ENCODE results near the gene MAML3. TPM values are rescaled to one million over a fixed set of nuclear protein-coding genes. Genes with fewer than 3 reads are reported as not detected.
A peak's percentile ranks its signal among the peaks of the same experiment; 100 is the strongest.

Gene MAML3
- total and polyA plus RNA-seq, 5 donors from 2014 or later = 0.11 to 1.1 (median 0.16) TPM; not detected in 1

GRCh38 chr4:140154572-140154891 is 548 bp upstream of the MAML3 start:
- no peaks in the 10 kb centered on the region for H3K36me3 Mint-ChIP-seq
- peaks cover 9% of the 10 kb centered on the region for H3K27me3 ChIP-seq (ENCODE audit: control insufficient read depth, insufficient read depth, low read length)
- H3K27me3 Mint-ChIP-seq = peaks cover 63% of the 10 kb centered on the region
- H3K27ac Mint-ChIP-seq = peak overlapping the region in 2 of 3 donors; percentile 89
- H3K27ac ChIP-seq (ENCODE audit: insufficient read depth, low read length, poor library complexity, severe bottlenecking) = peak overlapping the region; percentile 23
- H3K4me1 ChIP-seq (ENCODE audit: control insufficient read depth, insufficient read depth, low read length, poor library complexity, severe bottlenecking) = peaks cover 47% of the 10 kb centered on the region
- peaks cover 0 to 4% (median 0%) of the 10 kb centered on the region in 7 donors for H3K9me3 Mint-ChIP-seq
- H3K36me3 ChIP-seq (ENCODE audit: control insufficient read depth, insufficient read depth, low read length) = no peaks in the 10 kb centered on the region
- peaks cover 0 to 2% of the 10 kb centered on the region in 2 experiments for H3K9me3 ChIP-seq (ENCODE audit: control insufficient read depth in 2 of 2, low read length in 2 of 2)
- peaks cover 6 to 38% (median 23%) of the 10 kb centered on the region in 4 donors for H3K4me1 Mint-ChIP-seq
- H3K4me3 Mint-ChIP-seq = peak overlapping the region; percentile 92 to 96 (median 93)
- ATAC-seq (ENCODE audit: low read depth in 2 of 2) (no peak), DNase-seq (no peak)
- H3K4me3 ChIP-seq (ENCODE audit: low read depth, low read length) = peak overlapping the region; percentile 41

DNA sequence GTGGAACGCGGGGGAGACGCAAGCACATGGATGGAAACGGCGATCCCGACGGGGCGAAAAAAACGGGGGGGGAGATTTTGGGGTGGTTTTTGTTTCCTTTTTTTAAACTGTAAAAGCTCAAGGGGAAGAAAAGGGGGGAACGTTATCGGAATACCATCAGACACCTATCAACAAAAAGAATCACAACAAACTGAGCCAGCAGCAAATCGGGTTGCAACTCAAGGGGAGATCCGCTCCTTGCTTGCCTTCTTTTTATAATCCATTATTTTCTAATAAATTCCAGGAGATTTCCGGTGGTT is 616 bp downstream of the MAML3 start:
- ATAC-seq (ENCODE audit: low read depth in 2 of 2) (no peak), DNase-seq (no peak)
- H3K4me1 Mint-ChIP-seq = peaks cover 12 to 46% (median 29%) of the 10 kb centered on the region in 4 donors
- peak overlapping the region; percentile 60 to 89 (median 75) for H3K27ac Mint-ChIP-seq
- H3K27me3 Mint-ChIP-seq = peaks cover 72% of the 10 kb centered on the region
- Histone ChIP-seq H3K36me3 (ENCODE audit: control insufficient read depth, insufficient read depth, low read length) (no peaks in the 10 kb centered on the region), H3K9me3 (ENCODE audit: control insufficient read depth in 2 of 2, low read length in 2 of 2) (peaks cover 0 to 2% of the 10 kb centered on the region in 2 experiments), H3K27ac (ENCODE audit: insufficient read depth, low read length, poor library complexity, severe bottlenecking) (peak overlapping the region; percentile 41), H3K4me1 (ENCODE audit: control insufficient read depth, insufficient read depth, low read length, poor library complexity, severe bottlenecking) (peaks cover 50% of the 10 kb centered on the region), H3K27me3 (ENCODE audit: control insufficient read depth, insufficient read depth, low read length) (peaks cover 13% of the 10 kb centered on the region), H3K4me3 (ENCODE audit: low read depth, low read length) (peak overlapping the region; percentile 82)
- H3K9me3 Mint-ChIP-seq = peaks cover 0 to 4% (median 0%) of the 10 kb centered on the region in 7 donors
- H3K36me3 Mint-ChIP-seq = no peaks in the 10 kb centered on the region
- peak overlapping the region; percentile 92 to 96 (median 93) for H3K4me3 Mint-ChIP-seq

GRCh38 chr4:140152751-140153418 is 1.1 kb downstream of the MAML3 start:
- Mint-ChIP-seq H3K27me3 (peaks cover 77% of the 10 kb centered on the region), H3K9me3 (peaks cover 0 to 4% (median 0%) of the 10 kb centered on the region in 7 donors), H3K27ac (peak overlapping the region; percentile 75 to 89 (median 79)), H3K4me1 (peaks cover 12 to 48% (median 31%) of the 10 kb centered on the region in 4 donors), H3K4me3 (peak overlapping the region; percentile 92 to 96 (median 93)), H3K36me3 (no peaks in the 10 kb centered on the region)
- H3K27me3 ChIP-seq (ENCODE audit: control insufficient read depth, insufficient read depth, low read length) = peaks cover 13% of the 10 kb centered on the region
- peaks cover 50% of the 10 kb centered on the region for H3K4me1 ChIP-seq (ENCODE audit: control insufficient read depth, insufficient read depth, low read length, poor library complexity, severe bottlenecking)
- H3K9me3 ChIP-seq (ENCODE audit: control insufficient read depth in 2 of 2, low read length in 2 of 2) = peaks cover 0 to 2% of the 10 kb centered on the region in 2 experiments
- ATAC-seq (ENCODE audit: low read depth in 2 of 2) (no peak), DNase-seq (peak; percentile 7 to 52 (median 46))
- H3K36me3 ChIP-seq (ENCODE audit: control insufficient read depth, insufficient read depth, low read length) = no peaks in the 10 kb centered on the region
- H3K4me3 ChIP-seq (ENCODE audit: low read depth, low read length) = peak overlapping the region; percentile 82
- H3K27ac ChIP-seq (ENCODE audit: insufficient read depth, low read length, poor library complexity, severe bottlenecking) = peak overlapping the region; percentile 41

GRCh38 chr4:140152013-140152703 is 1.8 kb downstream of the MAML3 start:
- peak overlapping the region; percentile 78 for H3K27ac ChIP-seq (ENCODE audit: insufficient read depth, low read length, poor library complexity, severe bottlenecking)
- peak overlapping the region; percentile 65 for H3K4me3 ChIP-seq (ENCODE audit: low read depth, low read length)
- peaks cover 0 to 4% (median 0%) of the 10 kb centered on the region in 7 donors for H3K9me3 Mint-ChIP-seq
- peaks cover 0 to 2% of the 10 kb centered on the region in 2 experiments for H3K9me3 ChIP-seq (ENCODE audit: control insufficient read depth in 2 of 2, low read length in 2 of 2)
- peak overlapping the region; percentile 92 to 96 (median 93) for H3K4me3 Mint-ChIP-seq
- peaks cover 12 to 48% (median 31%) of the 10 kb centered on the region in 4 donors for H3K4me1 Mint-ChIP-seq
- ATAC-seq (ENCODE audit: low read depth in 2 of 2) (peak; percentile 66 to 67), DNase-seq (peak; percentile 58 to 81 (median 74))
- peaks cover 14% of the 10 kb centered on the region for H3K27me3 ChIP-seq (ENCODE audit: control insufficient read depth, insufficient read depth, low read length)
- H3K36me3 ChIP-seq (ENCODE audit: control insufficient read depth, insufficient read depth, low read length) = no peaks in the 10 kb centered on the region
- H3K36me3 Mint-ChIP-seq = no peaks in the 10 kb centered on the region
- H3K4me1 ChIP-seq (ENCODE audit: control insufficient read depth, insufficient read depth, low read length, poor library complexity, severe bottlenecking) = peaks cover 50% of the 10 kb centered on the region
- H3K27me3 Mint-ChIP-seq = peaks cover 78% of the 10 kb centered on the region
- H3K27ac Mint-ChIP-seq = peak overlapping the region; percentile 56 to 92 (median 85)

- Histone ChIP-seq H3K4me3 (ENCODE audit: low read depth, low read length) (peak overlapping the region; percentile 65), H3K27ac (ENCODE audit: insufficient read depth, low read length, poor library complexity, severe bottlenecking) (peak overlapping the region; percentile 78), H3K27me3 (ENCODE audit: control insufficient read depth, insufficient read depth, low read length) (peaks cover 14% of the 10 kb centered on the region), H3K36me3 (ENCODE audit: control insufficient read depth, insufficient read depth, low read length) (no peaks in the 10 kb centered on the region), H3K4me1 (ENCODE audit: control insufficient read depth, insufficient read depth, low read length, poor library complexity, severe bottlenecking) (peaks cover 50% of the 10 kb centered on the region), H3K9me3 (ENCODE audit: control insufficient read depth in 2 of 2, low read length in 2 of 2) (peaks cover 0 to 2% of the 10 kb centered on the region in 2 experiments)
- H3K27me3 Mint-ChIP-seq = peaks cover 76% of the 10 kb centered on the region
- ATAC-seq (ENCODE audit: low read depth in 2 of 2) (peak; percentile 38 to 40), DNase-seq (peak in 2 of 3 donors; percentile 38 to 69)
- H3K4me3 Mint-ChIP-seq = peak overlapping the region; percentile 92 to 96 (median 93)
- peaks cover 12 to 46% (median 29%) of the 10 kb centered on the region in 4 donors for H3K4me1 Mint-ChIP-seq
- H3K36me3 Mint-ChIP-seq = no peaks in the 10 kb centered on the region
- peak overlapping the region; percentile 56 to 92 (median 85) for H3K27ac Mint-ChIP-seq
- H3K9me3 Mint-ChIP-seq = peaks cover 0 to 1% (median 0%) of the 10 kb centered on the region in 7 donors
Measured at GRCh38 chr4:140151699-140152012, 2.3 kb downstream of the MAML3 start.

DNA sequence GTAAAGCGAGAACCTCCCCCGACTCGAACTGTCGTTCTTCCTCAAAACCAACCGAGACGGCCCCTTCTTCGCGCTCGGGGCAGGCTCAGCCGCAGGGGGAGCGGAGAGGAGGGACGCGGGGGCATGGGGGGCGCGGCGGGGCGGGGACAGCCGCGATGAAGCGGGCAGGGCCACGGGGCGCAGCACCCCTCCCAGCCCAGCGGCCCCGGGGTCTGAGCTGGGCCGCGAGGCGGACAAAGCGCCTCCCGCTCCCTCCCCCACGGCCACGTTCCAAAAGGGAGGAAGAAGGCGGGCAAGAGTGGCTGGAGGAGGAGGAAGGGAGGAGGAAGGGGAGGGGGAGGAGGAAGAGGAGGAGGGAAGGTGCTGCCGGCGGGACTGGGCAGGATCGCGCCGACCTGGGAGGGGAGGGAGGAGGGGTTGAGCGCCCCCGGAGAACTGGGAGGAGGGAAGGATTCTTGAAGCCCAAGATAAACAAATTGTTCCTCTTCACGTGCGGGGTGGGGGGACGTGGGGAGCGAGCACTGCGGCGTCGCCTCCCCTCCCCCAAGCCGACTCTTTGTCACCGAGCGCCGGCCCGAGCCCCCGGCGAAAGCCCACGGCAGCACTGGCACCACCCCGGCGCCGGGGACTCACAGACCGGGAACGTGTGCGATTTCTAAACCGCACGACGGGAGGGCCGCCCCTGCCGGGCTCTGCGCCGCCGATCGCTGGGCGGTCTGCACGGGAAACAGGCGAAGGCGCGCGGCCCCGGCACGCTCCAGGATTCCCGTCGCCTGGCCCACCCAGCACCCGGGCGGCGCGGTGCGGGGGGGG is 2.9 kb downstream of the MAML3 start:
- peaks cover 11 to 43% (median 26%) of the 10 kb centered on the region in 4 donors for H3K4me1 Mint-ChIP-seq
- peak overlapping the region; percentile 88 to 96 (median 93) for H3K27ac Mint-ChIP-seq
- Histone ChIP-seq H3K4me3 (ENCODE audit: low read depth, low read length) (peak overlapping the region; percentile 70), H3K27me3 (ENCODE audit: control insufficient read depth, insufficient read depth, low read length) (peaks cover 14% of the 10 kb centered on the region), H3K27ac (ENCODE audit: insufficient read depth, low read length, poor library complexity, severe bottlenecking) (peak overlapping the region; percentile 78), H3K9me3 (ENCODE audit: control insufficient read depth in 2 of 2, low read length in 2 of 2) (peaks cover 0 to 2% of the 10 kb centered on the region in 2 experiments), H3K4me1 (ENCODE audit: control insufficient read depth, insufficient read depth, low read length, poor library complexity, severe bottlenecking) (peaks cover 50% of the 10 kb centered on the region), H3K36me3 (ENCODE audit: control insufficient read depth, insufficient read depth, low read length) (no peaks in the 10 kb centered on the region)
- peak; percentile 40 to 72 (median 61) for DNase-seq
- H3K36me3 Mint-ChIP-seq = no peaks in the 10 kb centered on the region
- peaks cover 71% of the 10 kb centered on the region for H3K27me3 Mint-ChIP-seq
- H3K9me3 Mint-ChIP-seq = no peaks in the 10 kb centered on the region
- ATAC-seq (ENCODE audit: low read depth in 2 of 2) = peak; percentile 29 to 48
- peak overlapping the region; percentile 94 to 98 (median 96) for H3K4me3 Mint-ChIP-seq

DNA sequence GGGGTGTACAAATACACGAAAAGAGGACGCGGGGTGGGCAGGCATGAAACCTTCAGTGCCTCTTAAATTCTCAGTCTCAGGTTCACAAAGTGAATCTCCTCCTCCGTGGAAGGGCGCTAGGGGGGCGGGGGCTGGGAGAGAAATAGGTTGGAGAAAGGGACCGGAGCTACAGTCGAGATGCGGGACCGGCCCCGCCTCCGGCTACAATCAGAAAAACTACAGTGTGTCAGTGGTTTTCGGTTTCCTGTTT is 3.4 kb downstream of the MAML3 start:
- no peak for ATAC-seq (ENCODE audit: low read depth in 2 of 2)
- Mint-ChIP-seq H3K27me3 (peaks cover 67% of the 10 kb centered on the region), H3K36me3 (no peaks in the 10 kb centered on the region), H3K27ac (peak overlapping the region; percentile 88 to 96 (median 93)), H3K4me1 (peaks cover 11 to 43% (median 25%) of the 10 kb centered on the region in 4 donors), H3K9me3 (no peaks in the 10 kb centered on the region), H3K4me3 (peak overlapping the region; percentile 94 to 98 (median 96))
- Histone ChIP-seq H3K27ac (ENCODE audit: insufficient read depth, low read length, poor library complexity, severe bottlenecking) (peak overlapping the region; percentile 78), H3K9me3 (ENCODE audit: control insufficient read depth in 2 of 2, low read length in 2 of 2) (peaks cover 0 to 2% of the 10 kb centered on the region in 2 experiments), H3K36me3 (ENCODE audit: control insufficient read depth, insufficient read depth, low read length) (no peaks in the 10 kb centered on the region), H3K4me3 (ENCODE audit: low read depth, low read length) (peak overlapping the region; percentile 70), H3K27me3 (ENCODE audit: control insufficient read depth, insufficient read depth, low read length) (peaks cover 14% of the 10 kb centered on the region), H3K4me1 (ENCODE audit: control insufficient read depth, insufficient read depth, low read length, poor library complexity, severe bottlenecking) (peaks cover 50% of the 10 kb centered on the region)
- peak in 1 of 3 donors; percentile 84 for DNase-seq

Measured in CD4-positive, CD25-positive, alpha-beta regulatory T cell (primary cell).